HG03457 (cell line): ENCODE data around the gene SEPHS1.

Source experiments
- ATAC-seq: cut with Tn5 transposase; IDR thresholded peaks from one replicate; pipeline ENCODE4 v1.9.1; 2021; ENCODE audit warnings: moderate number of reproducible peaks; ENCODE audit not compliant: unreplicated experiment

Gene SEPHS1

GRCh38 chr10:13329565-13329964, 18.5 kb downstream of the SEPHS1 start:
- ATAC-seq = no peak

GRCh38 chr10:13328613-13329012, 19.5 kb downstream of the SEPHS1 start:
- no peak for ATAC-seq

GRCh38 chr10:13328126-13328525, 20.0 kb downstream of the SEPHS1 start:
- ATAC-seq = no peak

GRCh38 chr10:13327534-13327933, 20.6 kb downstream of the SEPHS1 start:
- no peak for ATAC-seq

GRCh38 chr10:13322615-13323148, 25.4 kb downstream of the SEPHS1 start:
- no peak for ATAC-seq

GRCh38 chr10:13321576-13321975, 26.5 kb downstream of the SEPHS1 start:
- no peak for ATAC-seq

- no peak for ATAC-seq
These were observed 28.9 kb downstream of the SEPHS1 start for GRCh38 chr10:13319166-13319565.

- ATAC-seq = no peak
These were observed 30.6 kb downstream of the SEPHS1 start for GRCh38 chr10:13317474-13317873.

GRCh38 chr10:13316635-13317311, 31.3 kb downstream of the SEPHS1 start:
- no peak for ATAC-seq

- ATAC-seq = no peak
These were observed 32.7 kb downstream of the SEPHS1 start for GRCh38 chr10:13315361-13315760.

GRCh38 chr10:13311177-13311575, 36.9 kb downstream of the SEPHS1 start:
- no peak for ATAC-seq

- no peak for ATAC-seq
These were observed 37.4 kb downstream of the SEPHS1 start for GRCh38 chr10:13310518-13311176.

GRCh38 chr10:13309792-13310191, 38.3 kb downstream of the SEPHS1 start:
- no peak for ATAC-seq

GRCh38 chr10:13308096-13308495, 40.0 kb downstream of the SEPHS1 start:
- no peak for ATAC-seq

GRCh38 chr10:13306103-13306502, 42.0 kb downstream of the SEPHS1 start:
- no peak for ATAC-seq

- no peak for ATAC-seq
These were observed 45.1 kb downstream of the SEPHS1 start for GRCh38 chr10:13302821-13303555.

- peak; percentile 55 for ATAC-seq
These were observed 48.4 kb downstream of the SEPHS1 start, which contains the start of gene PHYH for GRCh38 chr10:13299437-13300287. PHYH (minus strand) TSS chr10:13300064; CDS start chr10:13300042, 22 bp downstream.

- ATAC-seq = no peak
These were observed 49.2 kb downstream of the SEPHS1 start for GRCh38 chr10:13298748-13299436.

GRCh38 chr10:13296476-13296875, 51.6 kb downstream of the SEPHS1 start:
- no peak for ATAC-seq

- no peak for ATAC-seq
These were observed 53.3 kb downstream of the SEPHS1 start for GRCh38 chr10:13294784-13295183.
